NCI-H1930 (cell line): ENCODE data around the gene STAMBP.

Experiments
- DNase-seq, 2 experiments: peaks; one replicate each; lab custom pipeline; 2025; lab: John Stamatoyannopoulos, UW

Gene STAMBP

DNA sequence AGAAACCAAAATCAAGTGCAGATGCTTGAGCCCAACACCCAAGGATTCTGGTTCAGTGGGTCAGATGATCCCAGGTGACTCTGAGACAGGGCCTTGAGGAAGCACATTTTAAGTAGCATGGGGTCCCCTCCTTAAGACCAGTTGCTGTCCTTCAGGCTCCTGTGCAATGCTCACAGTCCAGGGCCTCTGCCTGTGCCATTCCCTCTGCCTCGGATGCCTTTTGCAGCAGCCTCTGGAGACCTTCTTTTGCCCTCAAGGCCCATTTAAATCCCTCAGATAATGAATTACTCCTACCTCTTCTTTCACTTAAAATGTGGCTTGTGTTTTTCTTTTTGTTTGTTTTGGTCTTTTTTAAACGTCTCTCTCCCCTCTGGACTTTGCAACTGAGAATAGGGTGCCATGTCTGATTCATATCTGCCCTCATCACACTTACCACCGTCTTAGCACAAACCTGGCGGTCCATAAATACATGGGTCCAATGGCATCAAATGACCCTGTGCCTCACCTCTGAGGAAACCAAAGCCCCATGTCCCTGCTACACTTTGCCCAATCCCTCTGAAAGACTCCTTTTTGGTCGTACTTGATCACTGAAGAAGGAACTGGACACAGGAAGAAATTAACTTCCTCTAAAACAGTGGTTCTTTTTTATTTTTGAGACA lies 78.2 kb downstream of the STAMBP start:
- no peak for DNase-seq

- peak; percentile 81 to 85 for DNase-seq
These were observed 79.2 kb downstream of the STAMBP start for GRCh38 chr2:73907840-73908452.

DNA sequence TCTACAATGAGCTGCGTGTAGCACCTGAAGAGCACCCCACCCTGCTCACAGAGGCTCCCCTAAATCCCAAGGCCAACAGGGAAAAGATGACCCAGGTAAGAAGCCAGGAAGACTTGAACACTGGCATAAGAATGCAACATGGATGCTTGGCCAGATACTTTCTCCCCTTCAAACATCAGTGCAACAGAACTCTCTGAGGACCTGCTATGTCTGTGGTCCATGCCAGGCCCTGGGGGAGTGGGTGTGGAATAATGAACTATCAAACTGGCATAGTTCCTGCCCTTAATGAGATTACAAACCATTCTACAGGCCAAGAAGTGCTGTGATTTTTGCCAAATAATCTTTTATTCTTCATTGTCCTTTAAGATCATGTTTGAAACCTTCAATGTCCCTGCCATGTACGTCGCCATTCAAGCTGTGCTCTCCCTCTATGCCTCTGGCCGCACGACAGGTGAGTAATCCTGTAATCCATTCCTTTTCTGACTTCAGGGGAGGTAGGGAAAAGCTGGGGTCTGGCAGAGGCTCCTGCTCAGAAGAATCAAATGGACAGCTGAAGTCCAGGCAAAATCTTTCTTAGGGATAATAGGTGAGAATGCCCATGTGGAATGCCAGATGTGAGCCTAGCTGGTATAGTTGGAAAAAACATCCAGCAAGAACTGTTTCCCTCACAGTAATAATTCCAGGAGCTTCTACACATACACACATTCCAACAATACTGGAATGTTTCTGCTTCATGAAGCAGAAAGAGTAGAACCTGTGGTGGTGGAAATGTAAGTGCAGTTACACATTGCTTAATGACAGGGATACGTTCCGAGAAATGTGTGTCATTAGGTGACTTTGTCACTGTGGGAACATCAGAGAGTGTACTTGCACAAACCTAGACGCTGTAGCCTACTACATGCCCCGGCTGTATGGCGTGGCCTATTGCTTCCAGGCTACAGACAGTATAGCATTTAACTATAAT lies 80.2 kb downstream of the STAMBP start:
- DNase-seq: no peak

- DNase-seq: no peak
These were observed 82.2 kb downstream of the STAMBP start for GRCh38 chr2:73910873-73911547.

GRCh38 chr2:73911548-73912208 lies 82.9 kb downstream of the STAMBP start:
- DNase-seq: no peak

- no peak for DNase-seq
These were observed 84.8 kb downstream of the STAMBP start for GRCh38 chr2:73913414-73914054.

DNA sequence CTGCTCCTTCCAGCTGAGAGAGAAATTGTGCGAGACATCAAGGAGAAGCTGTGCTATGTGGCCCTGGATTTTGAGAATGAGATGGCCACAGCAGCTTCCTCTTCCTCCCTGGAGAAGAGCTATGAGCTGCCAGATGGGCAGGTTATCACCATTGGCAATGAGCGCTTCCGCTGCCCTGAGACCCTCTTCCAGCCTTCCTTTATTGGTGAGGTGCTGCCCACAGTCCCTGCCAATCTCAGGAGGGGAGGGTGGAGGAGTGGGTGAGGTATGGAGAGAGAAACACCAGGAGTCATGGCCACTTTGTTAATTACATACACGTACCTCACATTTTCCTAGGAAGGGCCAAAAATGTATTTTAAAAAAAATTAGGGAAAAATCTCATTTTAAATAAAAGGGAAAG lies 85.9 kb downstream of the STAMBP start:
- no peak for DNase-seq

- no peak for DNase-seq
These were observed 86.8 kb downstream of the STAMBP start for GRCh38 chr2:73915437-73915993.

- DNase-seq: no peak
These were observed 87.9 kb downstream of the STAMBP start for GRCh38 chr2:73916666-73917065.

GRCh38 chr2:73917296-73917695 lies 88.5 kb downstream of the STAMBP start:
- DNase-seq: no peak

- DNase-seq: no peak
These were observed 89.0 kb downstream of the STAMBP start for GRCh38 chr2:73917696-73918207.

DNA sequence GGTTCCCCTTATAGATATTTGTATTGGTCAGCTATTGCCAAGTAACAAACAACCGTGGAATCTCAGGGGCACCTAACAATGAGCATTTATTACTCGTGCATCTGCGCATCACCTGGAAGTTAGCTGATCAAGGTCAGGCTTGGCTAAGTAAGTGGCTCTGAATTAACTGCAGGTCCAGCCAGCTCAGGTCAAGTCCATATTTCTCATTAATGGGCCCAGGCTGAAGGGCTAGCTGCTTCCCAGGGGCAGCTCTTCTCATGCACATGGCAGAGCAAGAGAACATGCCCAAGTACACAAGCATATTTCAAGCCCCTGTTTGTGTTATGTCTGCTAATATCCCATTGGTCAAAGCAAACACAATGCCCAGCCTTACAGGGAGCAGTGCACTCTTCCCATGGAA lies 90.1 kb downstream of the STAMBP start:
- DNase-seq: no peak

DNA sequence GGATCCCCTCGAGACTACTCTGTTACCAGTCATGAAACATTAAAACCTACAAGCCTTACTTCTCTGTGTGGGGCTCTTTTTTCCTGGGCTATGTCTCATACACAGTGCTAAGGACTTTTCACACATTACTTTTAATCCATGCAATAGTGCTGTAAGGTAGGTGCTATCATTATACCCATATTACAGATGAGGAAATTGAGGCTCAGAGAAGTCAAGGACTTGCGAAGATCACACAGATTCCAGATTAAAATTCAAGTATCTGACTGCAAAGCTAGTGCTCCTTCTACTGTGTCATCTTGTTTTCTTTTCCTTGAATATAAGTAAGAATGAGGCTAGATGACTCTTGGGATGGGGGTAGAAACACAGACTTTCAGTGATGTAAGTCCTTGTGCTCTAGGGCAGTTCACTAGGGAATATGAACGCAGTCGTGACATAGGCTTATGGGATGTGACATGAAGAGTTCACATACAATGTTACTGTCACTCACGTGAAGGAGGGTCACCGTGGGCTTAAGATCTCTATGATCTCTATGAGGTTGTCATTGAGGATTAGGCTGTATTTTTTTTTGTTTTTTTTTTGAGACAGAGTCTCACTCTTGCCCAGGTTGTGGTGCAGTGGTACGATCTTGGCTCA lies 91.0 kb downstream of the STAMBP start:
- no peak for DNase-seq

- DNase-seq: no peak
These were observed 92.1 kb downstream of the STAMBP start for GRCh38 chr2:73920577-73921545.

DNA sequence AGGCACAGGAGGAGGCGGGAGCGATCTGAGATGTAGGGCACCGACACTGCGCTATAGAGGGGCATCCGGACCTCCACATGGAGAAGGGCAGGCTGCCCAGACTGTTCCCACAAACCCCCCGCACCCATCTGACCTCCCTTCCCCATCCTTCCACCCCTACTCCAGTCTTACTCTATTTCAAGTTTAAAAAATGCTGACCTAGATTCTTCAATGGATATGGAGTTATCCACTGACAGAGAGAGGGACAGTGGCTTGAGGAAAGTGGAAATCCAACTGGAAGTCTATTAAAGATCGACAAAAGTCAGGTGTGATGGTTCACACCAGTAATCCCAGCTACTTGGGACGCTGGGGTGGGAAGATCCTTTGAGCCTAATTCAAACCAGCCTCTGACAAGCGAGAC lies 92.8 kb downstream of the STAMBP start:
- DNase-seq: no peak

DNA sequence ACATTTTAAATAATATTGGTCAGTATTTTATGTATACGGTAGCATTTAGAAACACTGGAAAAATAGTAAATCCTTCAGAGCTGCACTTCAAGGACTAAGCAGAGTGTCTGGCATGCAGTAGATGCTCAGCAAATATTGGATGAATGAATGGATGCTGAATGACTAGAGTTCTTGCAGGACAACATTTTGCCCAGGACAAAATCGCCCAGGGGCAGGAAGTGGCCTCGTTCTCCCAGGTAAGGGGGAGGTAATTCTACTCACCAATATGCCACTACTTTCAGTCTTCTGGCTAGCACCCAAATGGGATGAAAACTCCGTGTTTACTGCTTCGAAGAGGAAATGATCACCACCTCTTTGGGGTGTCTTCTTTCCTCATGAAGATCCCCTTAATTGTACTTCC lies 93.9 kb downstream of the STAMBP start:
- no peak for DNase-seq
